CD4-positive, alpha-beta T cell (primary cell): ENCODE measurements around the gene SLC35B1. TPM values are rescaled to one million over a fixed set of nuclear protein-coding genes. Genes with fewer than 3 reads are reported as not detected.

Experiments used
- ATAC-seq: fragments of 200-7000 bp; cut with Tn5 transposase; one replicate; pipeline ENCODE4 v1.10.0; 2022; ENCODE audit warnings: mild to moderate bottlenecking; ENCODE audit not compliant: poor library complexity
- CTCF ChIA-PET: fragments of 350-600 bp; sonication (Branson Sonifier 250); formaldehyde crosslinking; loops from one replicate; lab custom pipeline; 2021; ENCODE audit warnings: antibody characterized with exemption, inconsistent platforms; lab: Charles Lee
- POLR2A ChIA-PET: fragments of 350-600 bp; sonication (Branson Sonifier 250); formaldehyde crosslinking; loops from one replicate; lab custom pipeline; 2021; ENCODE audit warnings: antibody characterized with exemption, inconsistent platforms; lab: Charles Lee
- DNase-seq, 14 experiments: peaks; one replicate each; pipeline ENCODE4 v3.0.0-alpha.2; 2013 to 2020; ENCODE audit warnings: mixed read lengths in 2 of 14
- H3K27ac ChIP-seq, 2 donors: one replicate each; pipeline versions ENCODE4 v1.5.1 to v1.7.0; 2013; ENCODE audit warnings: low read length in 2 of 2, low read depth in 1 of 2, mild to moderate bottlenecking in 1 of 2
- H3K27me3 ChIP-seq, 2 experiments: 1 replicate in 1 of 2; 2 replicates in 1 of 2; pipeline versions ENCODE4 v1.6.1 to v1.7.0; 2013; ENCODE audit warnings: low read length in 2 of 2, control low read depth in 1 of 2, mild to moderate bottlenecking in 1 of 2, moderate library complexity in 1 of 2; ENCODE audit not compliant: insufficient read depth in 2 of 2, control insufficient read depth in 1 of 2
- H3K36me3 ChIP-seq: one replicate; pipeline ENCODE4 v1.6.1; 2013; ENCODE audit warnings: low read length, control low read depth; ENCODE audit not compliant: insufficient read depth
- H3K4me1 ChIP-seq: one replicate; pipeline ENCODE4 v1.6.1; 2013; ENCODE audit warnings: low read length, control low read depth; ENCODE audit not compliant: insufficient read depth
- H3K4me3 ChIP-seq: one replicate; pipeline ENCODE4 v1.5.1; 2013; ENCODE audit warnings: mild to moderate bottlenecking, low read length, moderate library complexity
- H3K9me3 ChIP-seq, 2 experiments: 1 replicate in 1 of 2; 2 replicates in 1 of 2; pipeline versions ENCODE4 v1.6.1 to v1.7.0; 2013; ENCODE audit warnings: low read length in 2 of 2, mild to moderate bottlenecking in 2 of 2, control low read depth in 1 of 2, moderate library complexity in 1 of 2; ENCODE audit not compliant: control insufficient read depth in 1 of 2, insufficient read depth in 1 of 2
- H3K27ac Mint-ChIP-seq: one replicate; pipeline ENCODE4 v1.8.0; 2020; ENCODE audit warnings: mixed read lengths
- H3K27me3 Mint-ChIP-seq: one replicate; pipeline ENCODE4 v1.8.0; 2021; ENCODE audit warnings: mixed read lengths
- H3K36me3 Mint-ChIP-seq: one replicate; pipeline ENCODE4 v1.8.0; 2021; ENCODE audit warnings: low read depth, mixed read lengths
- H3K4me1 Mint-ChIP-seq: one replicate; pipeline ENCODE4 v1.8.0; 2021; ENCODE audit warnings: low read depth, mixed read lengths
- H3K4me3 Mint-ChIP-seq: one replicate; pipeline ENCODE4 v1.8.0; 2020; ENCODE audit warnings: mild to moderate bottlenecking, mixed read lengths
- H3K9me3 Mint-ChIP-seq: one replicate; pipeline ENCODE4 v1.8.0; 2020; ENCODE audit warnings: mixed read lengths
- intact Hi-C, 2 experiments: fragments of 100-400 bp; cut with DNase I in 1 of 2; cut with micrococcal nuclease in 1 of 2; formaldehyde crosslinking; loops; one replicate each; pipeline versions ENCODE4 v1.15.1 to v1.9.0; 2023 to 2025; cut with DNase I, micrococcal nuclease
- total RNA-seq, 174 experiments: library from RNA in 2 of 174; stranded (reverse) in 2 of 174; gene quantifications; one replicate each; pipeline ENCODE4 v1.2.3 and lab custom pipeline; 2021 to 2026
- TF ChIP-seq, protein P1 (sequence below): fragments of 200-600 bp; IDR thresholded peaks from one replicate; pipeline ENCODE4 v1.8.0; 2022; ENCODE audit warnings: antibody characterized with exemption, mild to moderate bottlenecking

Gene SLC35B1
- total RNA-seq, 2 experiments from 2014 or later, result 44.0 to 46.8 TPM

DNA sequence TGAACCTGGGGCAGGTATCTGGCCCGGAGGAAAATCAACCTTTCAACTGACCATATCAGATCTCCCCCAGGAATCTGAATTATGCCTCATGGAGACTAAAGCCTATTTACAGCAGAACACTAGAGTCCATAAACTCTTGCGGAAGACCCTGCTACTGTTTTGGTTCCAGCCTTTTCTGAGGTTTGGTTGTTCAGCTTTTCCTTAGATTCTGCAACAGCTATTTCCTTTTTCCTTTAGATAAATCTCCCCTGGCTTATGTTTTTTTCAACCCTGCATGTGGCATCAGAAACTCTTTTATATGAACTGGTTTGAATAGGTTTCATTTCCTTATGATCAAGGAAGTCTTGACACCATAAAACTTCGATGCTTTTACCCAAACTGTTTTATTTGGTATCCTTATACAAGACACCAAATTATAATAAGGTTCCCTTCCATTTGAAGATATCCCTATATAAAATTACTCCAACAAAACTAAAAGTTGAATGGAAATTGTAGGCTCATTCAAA, 43.0 kb downstream of the SLC35B1 start:
- Mint-ChIP-seq H3K4me1 (peaks cover 52% of the 10 kb centered on the region), H3K27me3 (no peaks in the 10 kb centered on the region), H3K27ac (peak overlapping the region; percentile 71), H3K36me3 (peaks cover 57% of the 10 kb centered on the region), H3K9me3 (no peaks in the 10 kb centered on the region), H3K4me3 (no peak overlapping the region)
- H3K36me3 ChIP-seq, result peaks cover 12% of the 10 kb centered on the region
- H3K4me1 ChIP-seq, result peaks cover 14% of the 10 kb centered on the region
- ChIA-PET CTCF (no interaction called here), POLR2A (interaction anchor here (1.5 kb wide), 1 partner anchor 11 kb away, joined by 3 read pairs; no protein-coding TSS in a partner anchor)
- no peak overlapping the region for H3K27ac ChIP-seq
- no peak for DNase-seq
- H3K27me3 ChIP-seq, result no peaks in the 10 kb centered on the region
- ATAC-seq, result no peak
- intact Hi-C loops, result loop anchor here in 1 of 2 experiments (2.0 kb wide), 1 partner anchor 16 kb away; no protein-coding TSS in a partner anchor
- no peaks in the 10 kb centered on the region for H3K9me3 ChIP-seq
- TF ChIP-seq, protein P1, sequence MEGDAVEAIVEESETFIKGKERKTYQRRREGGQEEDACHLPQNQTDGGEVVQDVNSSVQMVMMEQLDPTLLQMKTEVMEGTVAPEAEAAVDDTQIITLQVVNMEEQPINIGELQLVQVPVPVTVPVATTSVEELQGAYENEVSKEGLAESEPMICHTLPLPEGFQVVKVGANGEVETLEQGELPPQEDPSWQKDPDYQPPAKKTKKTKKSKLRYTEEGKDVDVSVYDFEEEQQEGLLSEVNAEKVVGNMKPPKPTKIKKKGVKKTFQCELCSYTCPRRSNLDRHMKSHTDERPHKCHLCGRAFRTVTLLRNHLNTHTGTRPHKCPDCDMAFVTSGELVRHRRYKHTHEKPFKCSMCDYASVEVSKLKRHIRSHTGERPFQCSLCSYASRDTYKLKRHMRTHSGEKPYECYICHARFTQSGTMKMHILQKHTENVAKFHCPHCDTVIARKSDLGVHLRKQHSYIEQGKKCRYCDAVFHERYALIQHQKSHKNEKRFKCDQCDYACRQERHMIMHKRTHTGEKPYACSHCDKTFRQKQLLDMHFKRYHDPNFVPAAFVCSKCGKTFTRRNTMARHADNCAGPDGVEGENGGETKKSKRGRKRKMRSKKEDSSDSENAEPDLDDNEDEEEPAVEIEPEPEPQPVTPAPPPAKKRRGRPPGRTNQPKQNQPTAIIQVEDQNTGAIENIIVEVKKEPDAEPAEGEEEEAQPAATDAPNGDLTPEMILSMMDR, result no peak
- H3K4me3 ChIP-seq, result no peak overlapping the region

DNA sequence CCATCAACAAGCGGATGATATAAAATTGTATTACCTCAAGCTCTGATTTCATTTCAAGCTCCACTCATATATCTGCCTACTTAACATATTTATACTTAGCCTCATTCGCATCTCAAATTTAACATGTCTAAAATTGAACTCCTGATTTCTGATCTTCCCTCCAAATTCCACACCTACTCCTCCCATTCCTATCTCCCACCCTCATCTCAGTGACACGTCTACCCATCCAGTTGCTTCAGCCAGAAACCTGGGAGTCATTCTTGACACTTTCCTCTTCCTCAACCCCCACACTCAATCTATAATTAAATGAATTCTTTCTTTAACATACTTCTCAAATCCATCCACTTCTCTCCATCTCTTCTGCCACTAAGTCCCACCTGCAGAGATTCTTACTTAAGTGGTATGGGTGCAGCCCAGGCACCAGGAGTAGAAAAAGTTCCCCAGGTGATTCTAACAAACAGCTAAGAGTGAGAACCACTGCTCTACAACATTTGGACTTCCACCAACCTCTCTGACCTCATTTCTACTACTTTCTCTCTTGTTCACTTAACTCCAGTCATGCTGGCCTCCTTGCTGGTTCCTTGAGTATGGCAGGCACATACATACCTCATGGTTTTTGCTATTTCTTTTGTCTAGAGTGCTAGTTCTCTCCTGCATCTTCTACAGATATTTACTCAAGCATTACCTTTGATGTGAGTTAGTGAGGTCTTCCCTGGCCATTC, 47.9 kb downstream of the SLC35B1 start:
- intact Hi-C loops, result no loop called here
- no peak overlapping the region for H3K4me3 ChIP-seq
- peaks cover 9% of the 10 kb centered on the region for H3K36me3 ChIP-seq
- TF ChIP-seq, protein P1, result no peak
- no peaks in the 10 kb centered on the region for H3K27me3 ChIP-seq
- no peaks in the 10 kb centered on the region for H3K27me3 Mint-ChIP-seq
- H3K4me1 ChIP-seq, result peaks cover 5% of the 10 kb centered on the region
- H3K4me3 Mint-ChIP-seq, result no peak overlapping the region
- no peak for DNase-seq
- no peak overlapping the region for H3K27ac ChIP-seq
- ATAC-seq, result no peak
- H3K27ac Mint-ChIP-seq, result peak overlapping the region; percentile 6
- no peaks in the 10 kb centered on the region for H3K9me3 ChIP-seq
- CTCF ChIA-PET, result interaction anchor here (1.7 kb wide), 1 partner anchor 15 kb away, joined by 5 read pairs; no protein-coding TSS in a partner anchor
- peaks cover 48% of the 10 kb centered on the region for H3K36me3 Mint-ChIP-seq
- H3K9me3 Mint-ChIP-seq, result no peaks in the 10 kb centered on the region
- POLR2A ChIA-PET, result no interaction called here
- peaks cover 59% of the 10 kb centered on the region for H3K4me1 Mint-ChIP-seq

DNA sequence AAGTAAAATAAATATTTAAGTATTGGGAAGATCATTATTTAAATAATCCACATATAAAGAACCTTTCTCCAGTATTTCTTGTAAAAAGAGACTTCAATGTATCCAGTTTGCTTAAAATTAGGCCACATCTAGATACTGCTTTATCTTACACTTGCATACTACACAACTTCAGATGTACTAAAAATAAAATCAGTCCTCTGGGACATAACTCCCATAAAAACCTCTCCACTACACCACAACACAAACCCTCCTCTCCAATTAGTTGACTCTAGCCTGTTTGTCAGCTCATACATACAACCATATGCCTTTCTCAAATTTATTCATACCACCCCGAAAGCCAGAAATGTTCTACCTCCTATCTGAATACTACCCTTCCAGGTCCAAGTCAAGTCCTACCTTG, 51.5 kb downstream of the SLC35B1 start:
- Mint-ChIP-seq H3K4me3 (no peak overlapping the region), H3K4me1 (peaks cover 68% of the 10 kb centered on the region), H3K9me3 (no peaks in the 10 kb centered on the region), H3K27me3 (no peaks in the 10 kb centered on the region), H3K27ac (no peak overlapping the region), H3K36me3 (peaks cover 29% of the 10 kb centered on the region)
- no peak overlapping the region for H3K27ac ChIP-seq
- POLR2A ChIA-PET, result interaction anchor here (1.1 kb wide), 1 partner anchor 21 kb away, joined by 3 read pairs; no protein-coding TSS in a partner anchor
- CTCF ChIA-PET, result no interaction called here
- TF ChIP-seq, protein P1, result no peak
- ATAC-seq (no peak), DNase-seq (no peak)
- H3K9me3 ChIP-seq, result no peaks in the 10 kb centered on the region
- no peak overlapping the region for H3K4me3 ChIP-seq
- H3K27me3 ChIP-seq, result no peaks in the 10 kb centered on the region
- peaks cover 4% of the 10 kb centered on the region for H3K4me1 ChIP-seq
- intact Hi-C loops, result no loop called here
- H3K36me3 ChIP-seq, result peaks cover 6% of the 10 kb centered on the region

Other genes starting within 250 kb of the SLC35B1 start
- under 1 TPM; 0.11 to 0.22 TPM for gene NGFR, start 212.7 kb downstream of the SLC35B1 start, total RNA-seq
- not detected for gene NXPH3, start 132.1 kb downstream of the SLC35B1 start, total RNA-seq
- 10 to 100 TPM; 38.7 to 41.5 TPM for gene SPOP, start 29.9 kb downstream of the SLC35B1 start, total RNA-seq
- 10 to 100 TPM; 23.2 to 26.5 TPM for gene FAM117A, start 56.2 kb upstream of the SLC35B1 start, total RNA-seq
- 100 to 1,000 TPM; 178 to 187 TPM for gene KAT7, start 80.7 kb upstream of the SLC35B1 start, total RNA-seq
- gene TAC4, start 140.1 kb upstream of the SLC35B1 start, total RNA-seq, result not detected